AG10803 (cell line): ENCODE results near the gene SERPINF2.
"Not testable (repeated sequence)": the region's sequence is repeated elsewhere in the genome, so short reads cannot be mapped to it uniquely, and the experiment has no call there.

Source experiments
- DNase-seq: peaks from one replicate; pipeline ENCODE4 v3.0.0; 2010; ENCODE audit warnings: low read depth
- H3K4me3 ChIP-seq: 2 replicates; pipeline ENCODE4 v1.5.1; 2011; ENCODE audit warnings: mild to moderate bottlenecking, low read length, control low read depth
- CTCF ChIP-seq: conservative IDR thresholded peaks from 2 replicates; pipeline ENCODE4 v1.5.1; 2011; ENCODE audit warnings: mild to moderate bottlenecking, low read length, control low read depth, inconsistent platforms

The SERPINF2 gene

GRCh38 chr17:1718362-1719165 lies 24.1 kb upstream of the SERPINF2 start:
- no peak for TF ChIP-seq CTCF
- no peak overlapping the region for H3K4me3 ChIP-seq
- DNase-seq = no peak

- H3K4me3 ChIP-seq = no peak overlapping the region
- peak; percentile 45 for DNase-seq
- peak; percentile 99 for TF ChIP-seq CTCF
Observed at GRCh38 chr17:1720856-1721386, 21.8 kb upstream of the SERPINF2 start.

- peak; percentile 96 for DNase-seq
- not testable (repeated sequence) for H3K4me3 ChIP-seq
Observed at GRCh38 chr17:1722022-1722421, 20.6 kb upstream of the SERPINF2 start.

- DNase-seq = peak; percentile 82
- H3K4me3 ChIP-seq = peak within 1 kb of the TSS; percentile 63
- no peak for TF ChIP-seq CTCF
Observed at GRCh38 chr17:1724351-1724868, 18.3 kb upstream of the SERPINF2 start, which contains the start of gene WDR81. TSS of gene WDR81 (plus strand) at chr17:1724704. CDS start at chr17:1724960, 256 bp downstream.

GRCh38 chr17:1724869-1725641 lies 17.6 kb upstream of the SERPINF2 start:
- TF ChIP-seq CTCF = no peak
- H3K4me3 ChIP-seq = peak overlapping the region; percentile 63
- DNase-seq = no peak

GRCh38 chr17:1725642-1726511 lies 16.8 kb upstream of the SERPINF2 start:
- TF ChIP-seq CTCF = no peak
- peak overlapping the region; percentile 63 for H3K4me3 ChIP-seq
- DNase-seq = no peak
